HepG2 (cell line): ENCODE results near the gene ANKRD53. TPM values are rescaled to one million over a fixed set of nuclear protein-coding genes. Genes with fewer than 3 reads are reported as not detected.

Experiments used
- FOXA1 ChIP-seq, 2 experiments: fragments of 450-650 bp in 1 of 2; sonication (generic) in 1 of 2; formaldehyde crosslinking in 1 of 2; IDR thresholded peaks; 2 replicates each; pipeline versions ENCODE4 v1.4.0 to v1.6.1; 2016 to 2020; ENCODE audit warnings: missing genetic modification reagents in 1 of 2
- FOXC1 ChIP-seq: sonication (generic); formaldehyde crosslinking; IDR thresholded peaks from 2 replicates; pipeline ENCODE4 v1.8.0; 2022; ENCODE audit warnings: mild to moderate bottlenecking, missing genetic modification reagents, borderline replicate concordance
- KDM6A ChIP-seq: IDR thresholded peaks from 2 replicates; pipeline ENCODE4 v1.6.1; 2016; ENCODE audit warnings: low read depth
- NFE2L1 ChIP-seq: sonication (generic); formaldehyde crosslinking; IDR thresholded peaks from 2 replicates; pipeline ENCODE4 v1.4.0; 2020; ENCODE audit warnings: missing genetic modification reagents, mild to moderate bottlenecking, borderline replicate concordance
- NONO ChIP-seq, 2 experiments: fragments of 450-650 bp in 1 of 2; sonication (generic) in 1 of 2; formaldehyde crosslinking in 1 of 2; IDR thresholded peaks in 1 of 2; conservative IDR thresholded peaks in 1 of 2; 2 replicates each; pipeline versions ENCODE4 v1.6.1 to v1.8.0; 2017 to 2022; ENCODE audit warnings: mild to moderate bottlenecking in 1 of 2, missing genetic modification reagents in 1 of 2, moderate library complexity in 1 of 2
- RAD51 ChIP-seq: fragments of 450-650 bp; IDR thresholded peaks from 2 replicates; pipeline ENCODE4 v1.6.1; 2016; ENCODE audit warnings: borderline replicate concordance
- RFXANK ChIP-seq: IDR thresholded peaks from 2 replicates; pipeline ENCODE4 v1.6.1; 2016
- ZNF224 ChIP-seq: sonication (generic); formaldehyde crosslinking; IDR thresholded peaks from 2 replicates; pipeline ENCODE4 v1.5.0; 2020; ENCODE audit warnings: mild to moderate bottlenecking, missing genetic modification reagents
- ZNF556 ChIP-seq: sonication (generic); formaldehyde crosslinking; IDR thresholded peaks from 2 replicates; pipeline ENCODE4 v1.4.0; 2020; ENCODE audit warnings: mild to moderate bottlenecking, missing genetic modification reagents, borderline replicate concordance
- ZSCAN20 ChIP-seq: sonication (generic); formaldehyde crosslinking; IDR thresholded peaks from 2 replicates; pipeline ENCODE4 v1.4.0; 2020; ENCODE audit warnings: missing genetic modification reagents, mild to moderate bottlenecking, borderline replicate concordance
- polyA plus RNA-seq, 8 experiments: library from polyadenylated mRNA; depleted of rRNA in 3 of 8; stranded (reverse) in 7 of 8; unstranded in 1 of 8; fragments of >200 nt; fragmentation: Illumina TruSeq in 4 of 8; extraction: Trizol in 4 of 8; gene quantifications; 2 replicates each; pipeline versions ENCODE4 v1.2.1 to v1.2.3, GENCODE V29; 2011 to 2016; ENCODE audit warnings: low read depth in 4 of 8, missing spikeins in 1 of 8, mixed read lengths in 1 of 8; ENCODE audit not compliant: insufficient read depth in 1 of 8
- total RNA-seq, 5 experiments: library from RNA; depleted of rRNA; stranded (reverse); fragments of >200 nt; fragmentation: Illumina TruSeq; extraction: Trizol; gene quantifications; 2 replicates each; pipeline ENCODE4 v1.2.3, GENCODE V29; 2016; ENCODE audit warnings: low read depth in 1 of 5
- TF ChIP-seq, protein P1 (sequence below): sonication (generic); formaldehyde crosslinking; IDR thresholded peaks from 2 replicates; pipeline ENCODE4 v1.4.0; 2020; ENCODE audit warnings: missing genetic modification reagents
- TF ChIP-seq, protein P2 (sequence below): sonication (generic); formaldehyde crosslinking; IDR thresholded peaks from 2 replicates; pipeline ENCODE4 v1.4.0; 2020; ENCODE audit warnings: mild to moderate bottlenecking, missing genetic modification reagents, borderline replicate concordance
- TF ChIP-seq, protein P3 (sequence below), 2 experiments: sonication (generic) in 1 of 2; formaldehyde crosslinking in 1 of 2; IDR thresholded peaks; 2 replicates each; pipeline versions ENCODE4 v1.4.0 to v1.6.1; 2018 to 2020; ENCODE audit warnings: missing genetic modification reagents in 2 of 2, borderline replicate concordance in 1 of 2, low read depth in 1 of 2, mild to moderate bottlenecking in 1 of 2, missing biosample characterization in 1 of 2
- TF ChIP-seq, protein P4 (sequence below): sonication (generic); formaldehyde crosslinking; IDR thresholded peaks from 2 replicates; pipeline ENCODE4 v1.5.0; 2020; ENCODE audit warnings: mild to moderate bottlenecking, missing genetic modification reagents
- TF ChIP-seq, protein P5 (sequence below): sonication (generic); formaldehyde crosslinking; IDR thresholded peaks from 2 replicates; pipeline ENCODE4 v1.4.0; 2020; ENCODE audit warnings: missing genetic modification reagents, low read depth, mild to moderate bottlenecking, borderline replicate concordance
- TF ChIP-seq, protein P6 (sequence below): sonication (generic); formaldehyde crosslinking; IDR thresholded peaks from 2 replicates; pipeline ENCODE4 v1.5.0; 2020; ENCODE audit warnings: missing genetic modification reagents, mild to moderate bottlenecking, borderline replicate concordance

Gene ANKRD53
- total and polyA plus RNA-seq, 2 of the 13 experiments (the other 11 are each of a cell fraction or from before 2014, with no cell fraction given): 0.15 TPM; not detected in 1

DNA sequence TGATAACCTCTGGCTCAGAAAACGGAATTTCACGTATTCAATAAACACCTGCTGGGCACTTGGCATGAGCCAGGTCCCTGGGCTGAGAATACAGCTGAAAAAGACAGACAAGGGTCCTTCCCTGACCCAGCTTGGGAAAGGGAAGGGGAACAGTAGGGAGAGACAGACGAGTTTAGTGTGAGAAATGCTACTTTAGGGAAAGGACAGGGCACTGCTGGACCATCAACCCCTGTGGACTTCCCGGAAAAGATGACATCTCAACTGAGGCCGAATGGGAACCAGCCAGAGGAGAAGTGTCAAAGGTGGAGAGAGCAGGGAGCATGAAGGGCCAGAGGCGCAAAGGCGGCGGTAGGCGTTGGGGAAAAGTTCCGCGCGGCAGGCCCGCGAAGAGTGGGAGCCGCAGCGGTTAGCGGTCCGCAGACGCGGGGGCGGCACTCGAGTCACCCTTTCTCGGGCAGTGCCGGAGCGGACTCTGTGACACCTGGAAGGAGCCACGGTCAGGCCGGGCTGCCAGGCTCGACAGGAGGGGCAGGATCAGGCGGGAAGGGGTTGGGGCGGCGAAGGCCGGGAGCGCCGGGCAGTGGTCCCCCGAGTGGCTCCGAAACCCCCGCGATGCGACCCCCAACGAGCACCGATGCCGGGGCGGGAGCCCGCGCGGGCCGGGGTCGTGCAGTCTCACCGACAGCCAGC, 15.7 kb downstream of the ANKRD53 start (continued):
- TF ChIP-seq, protein P1, sequence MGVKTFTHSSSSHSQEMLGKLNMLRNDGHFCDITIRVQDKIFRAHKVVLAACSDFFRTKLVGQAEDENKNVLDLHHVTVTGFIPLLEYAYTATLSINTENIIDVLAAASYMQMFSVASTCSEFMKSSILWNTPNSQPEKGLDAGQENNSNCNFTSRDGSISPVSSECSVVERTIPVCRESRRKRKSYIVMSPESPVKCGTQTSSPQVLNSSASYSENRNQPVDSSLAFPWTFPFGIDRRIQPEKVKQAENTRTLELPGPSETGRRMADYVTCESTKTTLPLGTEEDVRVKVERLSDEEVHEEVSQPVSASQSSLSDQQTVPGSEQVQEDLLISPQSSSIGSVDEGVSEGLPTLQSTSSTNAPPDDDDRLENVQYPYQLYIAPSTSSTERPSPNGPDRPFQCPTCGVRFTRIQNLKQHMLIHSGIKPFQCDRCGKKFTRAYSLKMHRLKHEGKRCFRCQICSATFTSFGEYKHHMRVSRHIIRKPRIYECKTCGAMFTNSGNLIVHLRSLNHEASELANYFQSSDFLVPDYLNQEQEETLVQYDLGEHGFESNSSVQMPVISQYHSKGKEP (CRISPR knock-in tag): no peak
- TF ChIP-seq FOXA1 (IDR thresholded peaks at IDR 0.05) (no peak), FOXA1 (CRISPR knock-in tag; IDR thresholded peaks at IDR 0.05) (no peak), NONO (IDR thresholded peaks at IDR 0.05) (no peak), NONO (CRISPR knock-in tag; conservative IDR thresholded peaks at IDR 0.05) (no peak), KDM6A (CRISPR knock-in tag) (no peak), ZNF556 (no peak; the same call in 1 of the 2 replicates), ZNF224 (CRISPR knock-in tag) (no peak), RAD51 (no peak), ZSCAN20 (no peak), NFE2L1 (CRISPR knock-in tag) (0 out of 2 replicates have a peak, but pooled peaks have one; percentile 24), FOXC1 (CRISPR knock-in tag) (peak; percentile 53; the same call in 1 of the 2 replicates), RFXANK (CRISPR knock-in tag) (no peak)
- TF ChIP-seq, protein P2, sequence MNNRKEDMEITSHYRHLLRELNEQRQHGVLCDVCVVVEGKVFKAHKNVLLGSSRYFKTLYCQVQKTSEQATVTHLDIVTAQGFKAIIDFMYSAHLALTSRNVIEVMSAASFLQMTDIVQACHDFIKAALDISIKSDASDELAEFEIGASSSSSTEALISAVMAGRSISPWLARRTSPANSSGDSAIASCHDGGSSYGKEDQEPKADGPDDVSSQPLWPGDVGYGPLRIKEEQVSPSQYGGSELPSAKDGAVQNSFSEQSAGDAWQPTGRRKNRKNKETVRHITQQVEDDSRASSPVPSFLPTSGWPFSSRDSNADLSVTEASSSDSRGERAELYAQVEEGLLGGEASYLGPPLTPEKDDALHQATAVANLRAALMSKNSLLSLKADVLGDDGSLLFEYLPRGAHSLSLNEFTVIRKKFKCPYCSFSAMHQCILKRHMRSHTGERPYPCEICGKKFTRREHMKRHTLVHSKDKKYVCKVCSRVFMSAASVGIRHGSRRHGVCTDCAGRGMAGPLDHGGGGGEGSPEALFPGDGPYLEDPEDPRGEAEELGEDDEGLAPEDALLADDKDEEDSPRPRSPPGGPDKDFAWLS (CRISPR knock-in tag): 0 out of 2 replicates have a peak, but pooled peaks have one; percentile 53
- TF ChIP-seq, protein P3, sequence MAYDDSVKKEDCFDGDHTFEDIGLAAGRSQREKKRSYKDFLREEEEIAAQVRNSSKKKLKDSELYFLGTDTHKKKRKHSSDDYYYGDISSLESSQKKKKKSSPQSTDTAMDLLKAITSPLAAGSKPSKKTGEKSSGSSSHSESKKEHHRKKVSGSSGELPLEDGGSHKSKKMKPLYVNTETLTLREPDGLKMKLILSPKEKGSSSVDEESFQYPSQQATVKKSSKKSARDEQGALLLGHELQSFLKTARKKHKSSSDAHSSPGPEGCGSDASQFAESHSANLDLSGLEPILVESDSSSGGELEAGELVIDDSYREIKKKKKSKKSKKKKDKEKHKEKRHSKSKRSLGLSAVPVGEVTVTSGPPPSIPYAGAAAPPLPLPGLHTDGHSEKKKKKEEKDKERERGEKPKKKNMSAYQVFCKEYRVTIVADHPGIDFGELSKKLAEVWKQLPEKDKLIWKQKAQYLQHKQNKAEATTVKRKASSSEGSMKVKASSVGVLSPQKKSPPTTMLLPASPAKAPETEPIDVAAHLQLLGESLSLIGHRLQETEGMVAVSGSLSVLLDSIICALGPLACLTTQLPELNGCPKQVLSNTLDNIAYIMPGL (CRISPR knock-in tag; IDR thresholded peaks at IDR 0.05; ENCODE audit: borderline replicate concordance in 1 of 2, low read depth in 1 of 2): peak in 1 of 2 experiments; percentile 48; a peak in 1 of 4 replicates
- TF ChIP-seq, protein P4, sequence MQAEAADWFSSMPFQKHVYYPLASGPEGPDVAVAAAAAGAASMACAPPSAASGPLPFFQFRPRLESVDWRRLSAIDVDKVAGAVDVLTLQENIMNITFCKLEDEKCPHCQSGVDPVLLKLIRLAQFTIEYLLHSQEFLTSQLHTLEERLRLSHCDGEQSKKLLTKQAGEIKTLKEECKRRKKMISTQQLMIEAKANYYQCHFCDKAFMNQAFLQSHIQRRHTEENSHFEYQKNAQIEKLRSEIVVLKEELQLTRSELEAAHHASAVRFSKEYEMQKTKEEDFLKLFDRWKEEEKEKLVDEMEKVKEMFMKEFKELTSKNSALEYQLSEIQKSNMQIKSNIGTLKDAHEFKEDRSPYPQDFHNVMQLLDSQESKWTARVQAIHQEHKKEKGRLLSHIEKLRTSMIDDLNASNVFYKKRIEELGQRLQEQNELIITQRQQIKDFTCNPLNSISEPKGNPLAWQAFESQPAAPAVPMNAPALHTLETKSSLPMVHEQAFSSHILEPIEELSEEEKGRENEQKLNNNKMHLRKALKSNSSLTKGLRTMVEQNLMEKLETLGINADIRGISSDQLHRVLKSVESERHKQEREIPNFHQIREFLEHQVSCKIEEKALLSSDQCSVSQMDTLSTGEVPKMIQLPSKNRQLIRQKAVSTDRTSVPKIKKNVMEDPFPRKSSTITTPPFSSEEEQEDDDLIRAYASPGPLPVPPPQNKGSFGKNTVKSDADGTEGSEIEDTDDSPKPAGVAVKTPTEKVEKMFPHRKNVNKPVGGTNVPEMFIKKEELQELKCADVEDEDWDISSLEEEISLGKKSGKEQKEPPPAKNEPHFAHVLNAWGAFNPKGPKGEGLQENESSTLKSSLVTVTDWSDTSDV (CRISPR knock-in tag): no peak
- TF ChIP-seq, protein P5, sequence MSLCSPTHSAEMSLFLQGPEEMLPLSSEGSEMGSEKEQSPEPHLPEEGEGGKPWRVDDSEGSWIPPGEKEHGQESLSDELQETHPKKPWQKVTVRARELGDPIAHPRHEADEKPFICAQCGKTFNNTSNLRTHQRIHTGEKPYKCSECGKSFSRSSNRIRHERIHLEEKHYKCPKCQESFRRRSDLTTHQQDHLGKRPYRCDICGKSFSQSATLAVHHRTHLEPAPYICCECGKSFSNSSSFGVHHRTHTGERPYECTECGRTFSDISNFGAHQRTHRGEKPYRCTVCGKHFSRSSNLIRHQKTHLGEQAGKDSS: 0 out of 2 replicates have a peak, but pooled peaks have one; percentile 5
- TF ChIP-seq, protein P6, sequence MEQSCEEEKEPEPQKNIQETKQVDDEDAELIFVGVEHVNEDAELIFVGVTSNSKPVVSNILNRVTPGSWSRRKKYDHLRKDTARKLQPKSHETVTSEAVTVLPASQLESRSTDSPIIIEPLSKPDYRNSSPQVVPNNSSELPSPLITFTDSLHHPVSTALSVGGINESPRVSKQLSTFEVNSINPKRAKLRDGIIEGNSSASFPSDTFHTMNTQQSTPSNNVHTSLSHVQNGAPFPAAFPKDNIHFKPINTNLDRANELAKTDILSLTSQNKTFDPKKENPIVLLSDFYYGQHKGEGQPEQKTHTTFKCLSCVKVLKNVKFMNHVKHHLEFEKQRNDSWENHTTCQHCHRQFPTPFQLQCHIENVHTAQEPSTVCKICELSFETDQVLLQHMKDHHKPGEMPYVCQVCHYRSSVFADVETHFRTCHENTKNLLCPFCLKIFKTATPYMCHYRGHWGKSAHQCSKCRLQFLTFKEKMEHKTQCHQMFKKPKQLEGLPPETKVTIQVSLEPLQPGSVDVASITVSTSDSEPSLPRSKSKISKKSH: peak; percentile 34; the same call in 1 of the 2 replicates
